H9 (cell line): ENCODE results near the gene PDE8A. TPM values are rescaled to one million over a fixed set of nuclear protein-coding genes. Genes with fewer than 3 reads are reported as not detected.
A peak's percentile ranks its signal among the peaks of the same experiment; 100 is the strongest.

Experiments used
- DNase-seq: peaks from one replicate; pipeline ENCODE4 v3.0.0-alpha.2; 2017
- H2AFZ ChIP-seq: one replicate; pipeline ENCODE4 v1.6.1; 2013; ENCODE audit warnings: mild to moderate bottlenecking, low read length, control low read depth, moderate library complexity
- H2AK5ac ChIP-seq: 2 replicates; pipeline ENCODE4 v1.6.1; 2013; ENCODE audit warnings: low read length, control low read depth, mixed read lengths; ENCODE audit not compliant: insufficient read length
- H2BK120ac ChIP-seq: one replicate; pipeline ENCODE4 v1.6.1; 2013; ENCODE audit warnings: low read depth, mild to moderate bottlenecking, low read length, control low read depth, inconsistent platforms; ENCODE audit not compliant: poor library complexity, severe bottlenecking
- H2BK12ac ChIP-seq: 2 replicates; pipeline ENCODE4 v1.6.1; 2013; ENCODE audit warnings: low read length, control low read depth, mixed read lengths, low read depth; ENCODE audit not compliant: insufficient read length
- H2BK15ac ChIP-seq: 2 replicates; pipeline ENCODE4 v1.6.1; 2013; ENCODE audit warnings: low read depth, low read length, control low read depth
- H2BK20ac ChIP-seq: one replicate; pipeline ENCODE4 v1.6.1; 2013; ENCODE audit warnings: low read depth, mild to moderate bottlenecking, low read length, control low read depth, inconsistent platforms; ENCODE audit not compliant: poor library complexity, severe bottlenecking
- H2BK5ac ChIP-seq: 2 replicates; pipeline ENCODE4 v1.6.1; 2013; ENCODE audit warnings: low read length, control low read depth, mixed read lengths; ENCODE audit not compliant: insufficient read length
- H3K14ac ChIP-seq: 2 replicates; pipeline ENCODE4 v1.6.1; 2013; ENCODE audit warnings: low read length, control low read depth; ENCODE audit not compliant: insufficient read depth
- H3K18ac ChIP-seq: 2 replicates; pipeline ENCODE4 v1.6.1; 2013; ENCODE audit warnings: low read depth, mild to moderate bottlenecking, mixed read lengths, low read length, control low read depth; ENCODE audit not compliant: insufficient read length
- H3K23ac ChIP-seq: 2 replicates; pipeline ENCODE4 v1.6.1; 2013; ENCODE audit warnings: low read length, control low read depth, mixed read lengths, low read depth; ENCODE audit not compliant: insufficient read length
- H3K23me2 ChIP-seq: 2 replicates; pipeline ENCODE4 v1.6.1; 2013; ENCODE audit warnings: low read depth, mild to moderate bottlenecking, mixed read lengths, low read length, control low read depth; ENCODE audit not compliant: insufficient read length, poor library complexity, severe bottlenecking
- H3K27ac ChIP-seq: 2 replicates; pipeline ENCODE4 v1.5.1; 2013; ENCODE audit warnings: low read length, control low read depth, mixed read lengths, low read depth; ENCODE audit not compliant: insufficient read length
- H3K27me3 ChIP-seq: 2 replicates; pipeline ENCODE4 v1.6.1; 2013; ENCODE audit warnings: low read length, control low read depth, inconsistent platforms; ENCODE audit not compliant: insufficient read depth
- H3K4ac ChIP-seq: 2 replicates; pipeline ENCODE4 v1.6.1; 2013; ENCODE audit warnings: low read depth, mild to moderate bottlenecking, control low read depth, inconsistent platforms, low read length, moderate library complexity
- H3K4me1 ChIP-seq: 2 replicates; pipeline ENCODE4 v1.6.1; 2013; ENCODE audit warnings: low read length, control low read depth, inconsistent platforms; ENCODE audit not compliant: insufficient read depth
- H3K4me2 ChIP-seq: 2 replicates; pipeline ENCODE4 v1.6.1; 2013; ENCODE audit warnings: low read length, control low read depth, mixed read lengths; ENCODE audit not compliant: insufficient read length, insufficient read depth
- H3K56ac ChIP-seq: 2 replicates; pipeline ENCODE4 v1.6.1; 2013; ENCODE audit warnings: low read depth, mild to moderate bottlenecking, mixed read lengths, low read length, control low read depth; ENCODE audit not compliant: insufficient read length
- H3K79me1 ChIP-seq: 2 replicates; pipeline ENCODE4 v1.6.1; 2013; ENCODE audit warnings: low read depth, mild to moderate bottlenecking, moderate library complexity, low read length, control low read depth, inconsistent platforms; ENCODE audit not compliant: insufficient read depth, poor library complexity, severe bottlenecking
- H3K79me2 ChIP-seq: 2 replicates; pipeline ENCODE4 v1.6.1; 2013; ENCODE audit warnings: low read length, control low read depth, inconsistent platforms; ENCODE audit not compliant: insufficient read depth
- H3K9ac ChIP-seq: 2 replicates; pipeline ENCODE4 v1.6.1; 2013; ENCODE audit warnings: low read length, control low read depth, mixed read lengths; ENCODE audit not compliant: insufficient read length; ENCODE audit errors: extremely low read depth
- H3K9me3 ChIP-seq: one replicate; pipeline ENCODE4 v1.6.1; 2013; ENCODE audit warnings: low read depth, low read length, inconsistent platforms; ENCODE audit not compliant: control insufficient read depth
- H3T11ph ChIP-seq: one replicate; pipeline ENCODE4 v1.6.1; 2013; ENCODE audit warnings: mild to moderate bottlenecking, low read length, control low read depth, inconsistent platforms
- H4K20me1 ChIP-seq: one replicate; pipeline ENCODE4 v1.6.1; 2013; ENCODE audit not compliant: control insufficient read depth, insufficient read length, insufficient read depth
- H4K5ac ChIP-seq: 2 replicates; pipeline ENCODE4 v1.6.1; 2013; ENCODE audit warnings: low read depth, mild to moderate bottlenecking, mixed read lengths, low read length, control low read depth; ENCODE audit not compliant: insufficient read length
- H4K8ac ChIP-seq: replicated peaks from 2 replicates; pipeline ENCODE4 v1.6.1; 2013; ENCODE audit warnings: low read length, control low read depth, mixed read lengths, low read depth; ENCODE audit not compliant: insufficient read length
- H4K91ac ChIP-seq: 2 replicates; pipeline ENCODE4 v1.6.1; 2013; ENCODE audit warnings: low read depth, mild to moderate bottlenecking, moderate library complexity, mixed read lengths, low read length, control low read depth; ENCODE audit not compliant: insufficient read length
- H3K27ac Mint-ChIP-seq, 3 experiments: 2 replicates in 2 of 3; 3 replicates in 1 of 3; pipeline ENCODE4 v1.8.0; 2020 to 2021; ENCODE audit warnings: mixed read lengths in 3 of 3, mild to moderate bottlenecking in 1 of 3, moderate library complexity in 1 of 3
- H3K27me3 Mint-ChIP-seq: 2 replicates; pipeline ENCODE4 v1.8.0; 2021; ENCODE audit warnings: low read depth, mild to moderate bottlenecking, moderate library complexity, mixed read lengths
- H3K36me3 Mint-ChIP-seq, 3 experiments: 2 replicates in 2 of 3; 3 replicates in 1 of 3; pipeline ENCODE4 v1.8.0; 2020 to 2021; ENCODE audit warnings: low read depth in 3 of 3, mixed read lengths in 3 of 3; ENCODE audit not compliant: insufficient read depth in 1 of 3
- H3K4me1 Mint-ChIP-seq, 2 experiments: 2 replicates each; pipeline ENCODE4 v1.8.0; 2020; ENCODE audit warnings: mixed read lengths in 2 of 2
- H3K4me3 Mint-ChIP-seq, 2 experiments: 2 replicates in 1 of 2; 3 replicates in 1 of 2; pipeline ENCODE4 v1.8.0; 2020 to 2021; ENCODE audit warnings: mild to moderate bottlenecking in 2 of 2, mixed read lengths in 2 of 2, moderate library complexity in 1 of 2
- H3K9me3 Mint-ChIP-seq, 2 experiments: 2 replicates in 1 of 2; 3 replicates in 1 of 2; pipeline ENCODE4 v1.8.0; 2020; ENCODE audit warnings: mild to moderate bottlenecking in 2 of 2, mixed read lengths in 2 of 2, moderate library complexity in 1 of 2
- WGBS: extraction: QIAGEN DNeasy Blood & Tissue Kit; methylation state at CpG from one replicate; pipeline ENCODE4 v1.1.7; 2013; ENCODE audit warnings: missing lambda C conversion rate, low lambda C conversion rate, mixed read lengths; ENCODE audit not compliant: insufficient read length; ENCODE audit errors: extremely low coverage; 5-methylcytosine and 5-hydroxymethylcytosine counted together
- total RNA-seq: library from RNA; stranded (reverse); gene quantifications from 2 replicates; pipeline ENCODE4 v1.2.1, GENCODE V29; 2021
- TF ChIP-seq, protein P1 (sequence below): fragments of 200-600 bp; sonication (generic); conservative IDR thresholded peaks from 3 replicates; pipeline ENCODE4 v1.8.0; 2021; ENCODE audit warnings: antibody characterized with exemption, mild to moderate bottlenecking

The PDE8A gene
- total RNA-seq, 1 experiment from 2014 or later = 9.3 TPM

- Histone ChIP-seq H3T11ph (no peak overlapping the region), H3K4ac (no peak overlapping the region), H2BK15ac (no peak overlapping the region), H4K20me1 (no peaks in the 10 kb centered on the region), H3K27ac (no peak overlapping the region), H3K4me2 (no peak overlapping the region), H3K56ac (no peak overlapping the region), H3K23me2 (no peaks in the 10 kb centered on the region), H3K9me3 (no peaks in the 10 kb centered on the region), H3K9ac (no peak overlapping the region), H3K79me1 (no peaks in the 10 kb centered on the region), H4K8ac (no peak overlapping the region), H4K5ac (no peak overlapping the region), H4K91ac (no peak overlapping the region), H2BK120ac (no peak overlapping the region), H3K18ac (no peak overlapping the region), H3K79me2 (no peaks in the 10 kb centered on the region), H2BK20ac (no peak overlapping the region), H3K23ac (no peak overlapping the region), H2BK12ac (no peak overlapping the region), H3K4me1 (no peaks in the 10 kb centered on the region), H2AK5ac (no peak overlapping the region), H2AFZ (no peak overlapping the region), H3K14ac (no peak overlapping the region), H3K27me3 (no peaks in the 10 kb centered on the region), H2BK5ac (no peak overlapping the region)
- DNase-seq = no peak
- peaks cover 0 to 5% of the 10 kb centered on the region in 2 experiments; a peak in 1 of 5 replicates for H3K9me3 Mint-ChIP-seq
- peaks cover 6 to 11% (median 8%) of the 10 kb centered on the region in 3 experiments; a peak in 6 of 7 replicates for H3K36me3 Mint-ChIP-seq
- H3K4me3 Mint-ChIP-seq = no peak overlapping the region
- H3K27me3 Mint-ChIP-seq = no peaks in the 10 kb centered on the region
- WGBS = no CpG with 5 or more reads among the region's 5 CpGs
- peak overlapping the region in 1 of 3 experiments; percentile 17; a peak in 1 of 7 replicates for H3K27ac Mint-ChIP-seq
- TF ChIP-seq, protein P1, sequence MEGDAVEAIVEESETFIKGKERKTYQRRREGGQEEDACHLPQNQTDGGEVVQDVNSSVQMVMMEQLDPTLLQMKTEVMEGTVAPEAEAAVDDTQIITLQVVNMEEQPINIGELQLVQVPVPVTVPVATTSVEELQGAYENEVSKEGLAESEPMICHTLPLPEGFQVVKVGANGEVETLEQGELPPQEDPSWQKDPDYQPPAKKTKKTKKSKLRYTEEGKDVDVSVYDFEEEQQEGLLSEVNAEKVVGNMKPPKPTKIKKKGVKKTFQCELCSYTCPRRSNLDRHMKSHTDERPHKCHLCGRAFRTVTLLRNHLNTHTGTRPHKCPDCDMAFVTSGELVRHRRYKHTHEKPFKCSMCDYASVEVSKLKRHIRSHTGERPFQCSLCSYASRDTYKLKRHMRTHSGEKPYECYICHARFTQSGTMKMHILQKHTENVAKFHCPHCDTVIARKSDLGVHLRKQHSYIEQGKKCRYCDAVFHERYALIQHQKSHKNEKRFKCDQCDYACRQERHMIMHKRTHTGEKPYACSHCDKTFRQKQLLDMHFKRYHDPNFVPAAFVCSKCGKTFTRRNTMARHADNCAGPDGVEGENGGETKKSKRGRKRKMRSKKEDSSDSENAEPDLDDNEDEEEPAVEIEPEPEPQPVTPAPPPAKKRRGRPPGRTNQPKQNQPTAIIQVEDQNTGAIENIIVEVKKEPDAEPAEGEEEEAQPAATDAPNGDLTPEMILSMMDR = no peak
- peaks cover 2 to 16% of the 10 kb centered on the region in 2 experiments for H3K4me1 Mint-ChIP-seq
These were observed 106.6 kb downstream of the PDE8A start for GRCh38 chr15:85088300-85088699.
